ENCODE results near the gene TLE2. TPM values are rescaled to one million over a fixed set of nuclear protein-coding genes. Genes with fewer than 3 reads are reported as not detected.

The TLE2 gene
- total and polyA plus RNA-seq, 9 of the 15 experiments (the other 6 are each of a cell fraction or from before 2014, with no cell fraction given): 0.35 to 13.1 (median 6.2) TPM

DNA sequence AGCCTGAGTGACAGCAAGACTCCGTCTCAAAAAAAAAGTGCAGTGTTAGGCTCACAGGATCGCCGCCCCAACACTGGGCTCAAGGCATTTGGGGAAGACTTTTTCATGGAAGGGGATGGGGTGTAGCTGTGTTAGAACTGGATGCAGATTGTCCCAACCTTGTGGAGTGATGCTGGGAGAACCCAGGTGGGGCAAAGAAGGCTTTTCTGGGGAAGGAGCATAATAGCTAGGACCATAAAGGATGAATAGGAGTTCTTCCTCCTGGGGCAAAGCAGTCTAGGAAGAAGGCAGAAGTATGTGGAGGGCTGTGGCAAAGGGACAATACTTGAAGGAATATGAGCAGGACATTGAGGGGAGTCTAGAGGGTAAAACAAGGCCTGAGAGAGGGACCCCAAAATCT lies 40.5 kb downstream of the TLE2 start:
- H3K9me1 ChIP-seq (ENCODE audit: control insufficient read depth, insufficient read depth, low read length): no peaks in the 10 kb centered on the region
- ChIA-PET CTCF (ENCODE audit: low intra/inter-chr PET ratio) (no interaction called here), POLR2A (interaction anchor here (0.5 kb wide), 1 partner anchor 10 kb away, joined by 3 read pairs; no protein-coding TSS in a partner anchor)
- intact Hi-C loops (cut with micrococcal nuclease): no loop called here
- no peak for TF ChIP-seq POLR3A (IDR thresholded peaks at IDR 0.05; ENCODE audit: borderline replicate concordance, extremely low read depth, insufficient read depth, insufficient read length)
- peak; percentile 70 for TF ChIP-seq PKNOX1 (IDR thresholded peaks at IDR 0.05)
- peaks cover 0 to 20% of the 10 kb centered on the region in 2 experiments; a peak in 2 of 5 replicates for H3K27me3 ChIP-seq (ENCODE audit: control insufficient read depth in 2 of 2, insufficient read depth in 2 of 2, low read length in 2 of 2)
- H3K36me3 ChIP-seq (ENCODE audit: control insufficient read depth, insufficient read depth, low read length): no peaks in the 10 kb centered on the region
- H4K20me1 ChIP-seq (replicated peaks; ENCODE audit: control insufficient read depth, insufficient read depth, low read length): no peaks in the 10 kb centered on the region; the same call in 1 of the 2 replicates
- H2AFZ ChIP-seq (ENCODE audit: low read depth, low read length): no peak overlapping the region
- no peak for ATAC-seq
- no peak overlapping the region for H3K4me2 ChIP-seq (ENCODE audit: insufficient read depth, low read length)
- H3K79me2 ChIP-seq (ENCODE audit: control insufficient read depth, insufficient read depth, low read length): no peaks in the 10 kb centered on the region
- no peak overlapping the region for H3K27ac ChIP-seq (ENCODE audit: extremely low read depth, low read depth, low read length)
- no peak overlapping the region for H3K4me3 ChIP-seq
- WGBS (ENCODE audit: insufficient coverage, low coverage, missing lambda C conversion rate): 24% methylated on average over 3 of the region's 3 CpGs
- no peak for DNase-seq (ENCODE audit: extremely low read depth in 1 of 4, low spot score in 3 of 4)
- no TSS peak for BruUV-seq (replicated peaks)
- H3K9me3 ChIP-seq (replicated peaks; ENCODE audit: control insufficient read depth, insufficient read depth, low read depth, low read length): no peaks in the 10 kb centered on the region
- in situ Hi-C loops (cut with MboI): no loop called here
- H3K4me1 ChIP-seq (replicated peaks in 1 of 2; ENCODE audit: control insufficient read depth in 2 of 2, insufficient read depth in 2 of 2, low read length in 2 of 2): peaks cover 0 to 31% of the 10 kb centered on the region in 2 experiments; a peak in 3 of 5 replicates
- H3K9ac ChIP-seq (ENCODE audit: insufficient read depth in 1 of 2, low read depth in 2 of 2, low read length in 2 of 2): no peak overlapping the region
- no peak for FAIRE-seq

DNA sequence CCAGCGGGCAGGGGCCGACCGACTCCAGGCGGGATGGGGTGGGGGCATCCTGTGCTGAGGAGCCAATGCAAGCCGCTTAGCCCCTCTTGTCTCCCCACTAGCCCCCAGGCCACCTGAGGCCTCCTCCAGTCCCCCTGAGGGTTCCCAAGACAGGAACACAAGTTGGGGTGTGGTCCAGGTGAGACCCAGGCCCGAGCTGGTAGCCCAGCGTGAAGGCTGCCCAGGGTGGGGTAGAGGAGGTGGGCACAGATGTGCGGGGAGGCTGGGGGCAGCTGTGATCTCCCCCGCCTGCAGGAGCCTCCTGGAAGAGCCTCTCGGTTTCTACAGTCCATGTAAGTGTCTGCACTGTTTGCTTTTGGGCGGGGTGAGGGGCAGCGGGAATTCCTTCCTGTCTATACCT lies 41.3 kb downstream of the TLE2 start:
- CTCF ChIA-PET (ENCODE audit: low intra/inter-chr PET ratio): no interaction called here

More for the DNA sequence above, 41.3 kb downstream of the TLE2 start:
- TF ChIP-seq MAZ (CRISPR knock-in tag; conservative IDR thresholded peaks at IDR 0.05 in 1 of 2, IDR thresholded peaks at IDR 0.05 in 1 of 2) (no peak), POU5F1 (IDR thresholded peaks at IDR 0.05; ENCODE audit: borderline replicate concordance, low read depth, low read length, partially characterized antibody) (no peak)
- Histone ChIP-seq H3K9me3 (replicated peaks; ENCODE audit: control insufficient read depth, insufficient read depth, low read depth, low read length) (no peaks in the 10 kb centered on the region), H3K4me3 (no peak overlapping the region), H3K27me3 (ENCODE audit: control insufficient read depth in 2 of 2, insufficient read depth in 2 of 2, low read length in 2 of 2) (peaks cover 0 to 20% of the 10 kb centered on the region in 2 experiments; a peak in 2 of 5 replicates), H3K36me3 (ENCODE audit: control insufficient read depth, insufficient read depth, low read length) (no peaks in the 10 kb centered on the region), H2AFZ (ENCODE audit: low read depth, low read length) (no peak overlapping the region), H3K79me2 (ENCODE audit: control insufficient read depth, insufficient read depth, low read length) (no peaks in the 10 kb centered on the region), H3K4me1 (replicated peaks in 1 of 2; ENCODE audit: control insufficient read depth in 2 of 2, insufficient read depth in 2 of 2, low read length in 2 of 2) (peaks cover 0 to 31% of the 10 kb centered on the region in 2 experiments; a peak in 2 of 5 replicates), H4K20me1 (replicated peaks; ENCODE audit: control insufficient read depth, insufficient read depth, low read length) (no peaks in the 10 kb centered on the region), H3K9me1 (ENCODE audit: control insufficient read depth, insufficient read depth, low read length) (no peaks in the 10 kb centered on the region), H3K9ac (ENCODE audit: insufficient read depth in 1 of 2, low read depth in 2 of 2, low read length in 2 of 2) (no peak overlapping the region), H3K4me2 (ENCODE audit: insufficient read depth, low read length) (no peak overlapping the region), H3K27ac (ENCODE audit: extremely low read depth, low read depth, low read length) (no peak overlapping the region)
- FAIRE-seq (no peak), ATAC-seq (no peak), DNase-seq (ENCODE audit: extremely low read depth in 1 of 4, low spot score in 3 of 4) (peak in 1 of 4 experiments; percentile 5)
- no TSS peak for BruUV-seq (replicated peaks)
- POLR2A ChIA-PET: interaction anchor here (1.6 kb wide), 1 partner anchor 10 kb away, joined by 5 read pairs; the partner anchor contains the start of gene TLE6
- in situ Hi-C loops (cut with MboI): no loop called here
- WGBS (ENCODE audit: insufficient coverage, low coverage, missing lambda C conversion rate): 21% methylated on average over 10 of the region's 12 CpGs
- intact Hi-C loops (cut with micrococcal nuclease): no loop called here
